K562 treated with DMSO at 1 percent for 24 hours (cell line): ENCODE data around the gene KBTBD13. TPM values are rescaled to one million over a fixed set of nuclear protein-coding genes. Genes with fewer than 3 reads are reported as not detected.

ENCODE experiments used
- total RNA-seq: library from RNA; unstranded; fragments of 300-600 nt; gene quantifications from 2 replicates; pipeline ENCODE4 v1.2.3, GENCODE V29; 2022; ENCODE audit warnings: low read depth; ENCODE audit not compliant: insufficient read depth

KBTBD13 gene
- total RNA-seq: 0.17 TPM in 1 of 2 replicates, not detected in the other

DNA sequence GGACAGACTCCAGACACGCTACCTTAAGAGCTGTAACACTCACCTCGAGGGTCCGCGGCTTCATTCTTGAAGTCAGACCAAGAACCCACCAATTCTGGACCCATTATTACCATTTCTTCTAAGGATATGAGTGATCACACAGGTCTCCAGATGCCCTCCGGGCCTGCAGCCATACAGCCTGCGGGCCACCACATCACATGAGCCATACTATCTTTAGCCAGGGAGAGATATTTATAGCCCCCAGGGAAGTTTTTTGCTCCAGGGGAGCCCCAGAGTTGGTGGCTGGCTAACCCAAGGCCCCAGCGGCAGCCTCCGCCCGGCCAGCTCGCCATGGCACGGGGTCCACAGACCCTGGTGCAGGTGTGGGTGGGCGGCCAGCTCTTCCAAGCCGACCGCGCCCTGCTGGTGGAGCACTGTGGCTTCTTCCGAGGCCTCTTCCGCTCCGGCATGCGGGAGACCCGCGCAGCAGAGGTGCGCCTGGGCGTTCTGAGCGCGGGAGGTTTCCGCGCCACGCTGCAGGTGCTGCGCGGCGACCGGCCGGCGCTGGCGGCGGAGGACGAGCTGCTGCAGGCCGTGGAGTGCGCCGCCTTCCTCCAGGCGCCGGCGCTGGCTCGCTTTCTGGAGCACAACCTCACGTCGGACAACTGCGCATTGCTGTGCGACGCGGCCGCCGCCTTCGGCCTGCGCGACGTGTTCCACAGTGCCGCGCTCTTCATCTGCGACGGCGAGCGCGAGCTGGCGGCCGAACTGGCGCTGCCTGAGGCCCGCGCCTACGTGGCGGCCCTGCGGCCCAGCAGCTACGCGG, at the start of gene KBTBD13:
Gene KBTBD13 (plus strand): TSS at position 261 of the 805 bp plus-strand sequence. CDS start 70 bp downstream, at position 331.

DNA sequence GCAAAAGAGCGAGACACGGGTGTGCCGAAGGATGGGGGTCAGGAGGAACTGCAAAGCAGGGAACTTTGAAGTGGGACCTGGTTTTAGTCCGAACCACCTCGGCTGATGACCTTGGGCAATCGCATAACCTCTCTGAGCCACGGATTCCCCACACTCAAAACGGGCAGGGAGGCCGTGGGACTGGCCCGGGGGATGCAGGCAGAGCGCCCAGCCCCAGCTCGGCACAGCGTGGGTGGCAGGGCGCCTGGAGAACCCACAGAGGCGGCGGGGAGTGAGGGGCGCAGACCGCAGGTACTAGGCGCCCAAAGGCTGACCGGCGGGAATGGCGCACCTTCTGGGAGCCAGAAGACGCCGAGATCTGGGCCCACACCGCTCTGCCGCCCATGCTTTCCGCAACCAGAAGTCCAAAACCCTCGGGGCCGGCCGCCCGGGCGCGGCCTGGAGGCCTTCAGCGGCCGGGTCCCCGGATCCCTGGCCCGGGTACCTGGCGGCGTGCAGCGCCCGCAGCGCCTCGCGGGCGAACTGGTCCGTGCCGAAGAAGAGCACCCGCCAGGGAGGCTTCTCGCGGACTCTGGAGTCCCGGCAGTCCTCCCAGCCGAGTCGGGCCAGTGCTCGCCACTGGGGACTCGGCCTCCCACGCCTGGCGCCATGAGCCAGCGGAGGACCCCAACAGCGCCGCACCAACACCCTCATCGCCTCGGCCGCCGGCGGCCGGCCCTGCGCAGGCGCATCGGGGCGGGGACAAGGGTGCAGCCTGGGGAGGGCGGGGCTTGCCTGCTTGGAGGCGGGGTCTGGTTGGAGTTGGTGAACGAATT, 47.4 kb upstream of the KBTBD13 start, which contains the start of gene MTFMT:
Gene MTFMT (minus strand): TSS at position 719 of the 815 bp plus-strand sequence. CDS start 26 bp downstream, at position 693.

GRCh38 chr15:65044724-65045481, 31.6 kb upstream of the KBTBD13 start, which contains the start of gene SLC51B:
Gene SLC51B (plus strand): TSS chr15:65045387. CDS start chr15:65050005, 4,618 bp downstream.

DNA sequence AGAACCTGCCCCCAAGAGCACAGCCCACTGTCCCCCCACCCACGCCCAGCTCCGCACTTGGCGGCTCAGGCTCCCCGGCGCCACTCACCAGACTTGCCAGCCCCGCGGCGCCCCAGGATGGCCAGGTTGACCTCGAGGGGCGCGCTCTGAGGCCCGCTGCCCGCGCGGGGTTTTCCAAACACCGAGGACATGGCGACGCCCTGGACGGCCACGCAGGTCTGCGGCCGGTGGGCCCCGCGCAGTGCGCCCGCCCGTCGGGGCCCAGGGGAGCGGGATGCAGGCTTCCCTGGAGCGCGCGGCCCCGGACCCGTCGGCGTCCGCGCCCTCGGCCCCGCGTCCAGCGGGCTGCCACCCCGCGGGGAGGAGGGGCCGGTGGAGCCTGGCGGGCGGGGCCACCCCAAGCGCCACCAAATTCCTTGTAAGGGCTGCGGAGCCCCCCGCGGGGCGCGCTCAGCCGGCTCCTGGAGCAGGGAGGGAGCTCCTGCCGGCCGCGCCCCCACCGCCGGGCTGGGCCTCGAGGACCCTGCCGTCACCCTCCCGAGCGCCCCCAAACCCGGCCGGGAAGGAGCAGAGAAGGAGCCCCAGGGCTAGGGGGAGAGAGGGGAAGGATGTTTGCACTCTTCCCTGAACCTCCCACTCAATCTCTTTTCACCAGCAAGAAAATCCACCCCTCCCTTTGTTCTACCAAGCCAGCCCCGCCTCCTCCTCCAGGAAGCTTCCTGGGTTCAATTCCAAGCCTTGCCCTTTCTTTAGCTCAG, 8.7 kb upstream of the KBTBD13 start, which contains the start of gene RASL12:
Gene RASL12 (minus strand): TSS at position 347 of the 758 bp plus-strand sequence. CDS start 156 bp downstream, at position 191.

GRCh38 chr15:65115086-65115485, 38.5 kb downstream of the KBTBD13 start, which contains the start of gene UBAP1L:
Gene UBAP1L (minus strand): TSS chr15:65115200. CDS start chr15:65106215, 8,985 bp downstream.

Other genes starting within 250 kb of the KBTBD13 start
- gene PLEKHO2, start 234.8 kb upstream of the KBTBD13 start, total RNA-seq: 13.5 and 13.9 TPM in 2 replicates
- gene ANKDD1A, start 164.8 kb upstream of the KBTBD13 start, total RNA-seq: 0.24 and 1.4 TPM in 2 replicates
- 72.2 and 81.9 TPM in 2 replicates for gene SPG21, start 86.8 kb upstream of the KBTBD13 start, total RNA-seq
- gene MTFMT, start 47.1 kb upstream of the KBTBD13 start, total RNA-seq: 14.0 and 39.9 TPM in 2 replicates
- not detected in 2 replicates for gene SLC51B, start 31.4 kb upstream of the KBTBD13 start, total RNA-seq
- gene RASL12, start 8.8 kb upstream of the KBTBD13 start, total RNA-seq: not detected in 2 replicates
- 1.1 and 1.6 TPM in 2 replicates for gene UBAP1L, start 38.5 kb downstream of the KBTBD13 start, total RNA-seq
- gene PDCD7, start 57.1 kb downstream of the KBTBD13 start, total RNA-seq: 34.8 and 35.7 TPM in 2 replicates
- 31.3 and 37.9 TPM in 2 replicates for gene CLPX, start 108.6 kb downstream of the KBTBD13 start, total RNA-seq
- gene CILP, start 134.7 kb downstream of the KBTBD13 start, total RNA-seq: 0.03 TPM in 1 of 2 replicates, not detected in the other
- gene PARP16, start 210.1 kb downstream of the KBTBD13 start, total RNA-seq: 18.4 and 19.1 TPM in 2 replicates
- gene RNU5A-1, start 219.3 kb downstream of the KBTBD13 start, total RNA-seq: not detected in 2 replicates
- gene RNU5B-1, start 227.9 kb downstream of the KBTBD13 start, total RNA-seq: not detected in 2 replicates